Panc1 (cell line): ENCODE data around the gene DHFR2. TPM values are rescaled to one million over a fixed set of nuclear protein-coding genes. Genes with fewer than 3 reads are reported as not detected.

Experiments
- ATAC-seq: fragments of 200-7000 bp; cut with Tn5 transposase; 2 replicates; pipeline ENCODE4 v1.9.1; 2020; ENCODE audit warnings: mild to moderate bottlenecking, moderate library complexity
- BruUV-seq: library from RNA; stranded (reverse); fragments of 400-500 nt; replicated peaks from 2 replicates; lab custom pipeline; 2021; lab: Mats Ljungman, UMichigan
- CTCF ChIA-PET: fragments of 300-600 bp; sonication (Branson Sonifier 250); formaldehyde crosslinking; loops from one replicate; lab custom pipeline; 2022; ENCODE audit warnings: antibody characterized with exemption; lab: Charles Lee
- POLR2A ChIA-PET: fragments of 300-600 bp; sonication (Branson Sonifier 250); formaldehyde crosslinking; loops from one replicate; lab custom pipeline; 2022; ENCODE audit warnings: antibody characterized with exemption; lab: Charles Lee
- DNase-seq: peaks from one replicate; pipeline ENCODE4 v3.0.0-alpha.2; 2010; ENCODE audit warnings: low read depth, low spot score
- H3K27ac ChIP-seq: 2 replicates; pipeline ENCODE4 v1.5.1; 2011; ENCODE audit warnings: mild to moderate bottlenecking, low read length, inconsistent platforms
- H3K27me3 ChIP-seq: fragments of 200-500 bp; sonication (Bioruptor generic); 2 replicates; pipeline ENCODE4 v1.6.0; 2014; ENCODE audit warnings: low read length, inconsistent platforms; ENCODE audit not compliant: control insufficient read depth, insufficient read depth
- H3K36me3 ChIP-seq: fragments of 200-500 bp; sonication (Bioruptor generic); 2 replicates; pipeline ENCODE4 v1.5.1; 2014; ENCODE audit warnings: inconsistent platforms, mild to moderate bottlenecking, low read length, moderate library complexity; ENCODE audit not compliant: control insufficient read depth, insufficient read depth
- H3K4me1 ChIP-seq: 2 replicates; pipeline ENCODE4 v1.5.1; 2011; ENCODE audit warnings: inconsistent platforms, mild to moderate bottlenecking, low read length, moderate library complexity; ENCODE audit not compliant: control insufficient read depth, insufficient read depth
- H3K4me3 ChIP-seq, 2 experiments: 2 replicates each; pipeline ENCODE4 v1.5.1; 2011 to 2012; ENCODE audit warnings: low read depth in 2 of 2, low read length in 2 of 2, mild to moderate bottlenecking in 2 of 2, inconsistent platforms in 1 of 2, moderate library complexity in 1 of 2
- H3K9me3 ChIP-seq: fragments of 200-500 bp; sonication (Bioruptor generic); 2 replicates; pipeline ENCODE4 v1.5.1; 2014; ENCODE audit warnings: low read depth, mild to moderate bottlenecking, inconsistent platforms, low read length, moderate library complexity; ENCODE audit not compliant: control insufficient read depth, insufficient read depth
- POLR2AphosphoS5 ChIP-seq: IDR thresholded peaks from 2 replicates; pipeline ENCODE4 v1.6.1; 2012; ENCODE audit warnings: mild to moderate bottlenecking, low read depth, low read length, moderate library complexity
- SIN3A ChIP-seq: IDR thresholded peaks from 2 replicates; pipeline ENCODE4 v1.6.1; 2012; ENCODE audit warnings: low read depth, mild to moderate bottlenecking, low read length, moderate library complexity, borderline replicate concordance; ENCODE audit not compliant: insufficient read depth
- TCF7L2 ChIP-seq: IDR thresholded peaks from 2 replicates; pipeline ENCODE4 v1.6.1; 2011; ENCODE audit warnings: mild to moderate bottlenecking, low read depth, low read length, inconsistent platforms
- in situ Hi-C: cut with HindIII; loops from 2 replicates; pipeline ENCODE4 v1.10.0; 2016; ENCODE audit warnings: low sequenced_read_pairs, low pct_unique_long_range_greater_than_20kb
- intact Hi-C: fragments of 100-400 bp; cut with micrococcal nuclease; formaldehyde crosslinking; loops from one replicate; pipeline ENCODE4 v1.10.0; 2022; ENCODE audit not compliant: unreplicated experiment
- total RNA-seq: library from RNA; stranded (reverse); gene quantifications from one replicate; pipeline ENCODE4 v1.2.1, GENCODE V29; 2021; ENCODE audit not compliant: unreplicated experiment
- TF ChIP-seq, protein P1 (sequence below): fragments of 450-650 bp; IDR thresholded peaks from 2 replicates; pipeline ENCODE4 v1.5.1; 2017; ENCODE audit warnings: mild to moderate bottlenecking
- TF ChIP-seq, protein P2 (sequence below), 2 experiments: IDR thresholded peaks; 2 replicates each; pipeline ENCODE4 v1.6.1; 2011 to 2012; ENCODE audit warnings: low read depth in 2 of 2, control low read depth in 1 of 2, low read length in 1 of 2, mild to moderate bottlenecking in 1 of 2, moderate library complexity in 1 of 2; ENCODE audit not compliant: insufficient read depth in 1 of 2

Gene DHFR2
- total RNA-seq, 1 experiment from 2014 or later = 2.7 TPM

DNA sequence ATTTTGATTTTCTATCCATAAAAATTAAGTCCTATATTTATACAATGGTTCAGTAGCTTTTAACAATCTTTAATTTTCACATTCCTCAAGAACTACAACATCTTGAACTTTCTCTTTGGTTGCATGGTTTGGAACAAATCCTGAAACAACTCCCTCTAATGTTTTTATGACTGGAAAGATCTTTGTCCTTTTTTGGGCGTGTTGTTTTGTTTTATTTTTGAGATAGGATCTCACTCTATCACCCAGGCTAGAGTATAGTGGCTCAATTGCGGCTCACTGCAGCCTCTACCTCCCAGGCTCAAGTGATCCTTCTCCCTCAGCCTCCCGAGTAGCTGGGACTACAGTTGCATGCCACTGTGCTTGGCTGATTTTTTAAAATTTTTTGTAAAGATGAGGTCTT is 38.3 kb downstream of the DHFR2 start:
- Histone ChIP-seq H3K4me3 (no peak overlapping the region), H3K27me3 (no peaks in the 10 kb centered on the region), H3K9me3 (no peaks in the 10 kb centered on the region), H3K4me1 (no peaks in the 10 kb centered on the region; the same call in 1 of the 2 replicates), H3K27ac (no peak overlapping the region), H3K36me3 (no peaks in the 10 kb centered on the region)
- intact Hi-C loops = no loop called here
- CTCF ChIA-PET = no interaction called here
- DNase-seq (no peak), ATAC-seq (0 out of 2 replicates have a peak, but pooled peaks have one; percentile 34)
- POLR2A ChIA-PET = no interaction called here
- in situ Hi-C loops = no loop called here
- no TSS peak for BruUV-seq
- TF ChIP-seq, protein P1, sequence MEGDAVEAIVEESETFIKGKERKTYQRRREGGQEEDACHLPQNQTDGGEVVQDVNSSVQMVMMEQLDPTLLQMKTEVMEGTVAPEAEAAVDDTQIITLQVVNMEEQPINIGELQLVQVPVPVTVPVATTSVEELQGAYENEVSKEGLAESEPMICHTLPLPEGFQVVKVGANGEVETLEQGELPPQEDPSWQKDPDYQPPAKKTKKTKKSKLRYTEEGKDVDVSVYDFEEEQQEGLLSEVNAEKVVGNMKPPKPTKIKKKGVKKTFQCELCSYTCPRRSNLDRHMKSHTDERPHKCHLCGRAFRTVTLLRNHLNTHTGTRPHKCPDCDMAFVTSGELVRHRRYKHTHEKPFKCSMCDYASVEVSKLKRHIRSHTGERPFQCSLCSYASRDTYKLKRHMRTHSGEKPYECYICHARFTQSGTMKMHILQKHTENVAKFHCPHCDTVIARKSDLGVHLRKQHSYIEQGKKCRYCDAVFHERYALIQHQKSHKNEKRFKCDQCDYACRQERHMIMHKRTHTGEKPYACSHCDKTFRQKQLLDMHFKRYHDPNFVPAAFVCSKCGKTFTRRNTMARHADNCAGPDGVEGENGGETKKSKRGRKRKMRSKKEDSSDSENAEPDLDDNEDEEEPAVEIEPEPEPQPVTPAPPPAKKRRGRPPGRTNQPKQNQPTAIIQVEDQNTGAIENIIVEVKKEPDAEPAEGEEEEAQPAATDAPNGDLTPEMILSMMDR = no peak
- TF ChIP-seq POLR2AphosphoS5 = no peak

- ChIA-PET POLR2A (no interaction called here), CTCF (no interaction called here)
- Histone ChIP-seq H3K4me3 (no peak overlapping the region), H3K9me3 (no peaks in the 10 kb centered on the region), H3K4me1 (no peaks in the 10 kb centered on the region), H3K27me3 (no peaks in the 10 kb centered on the region), H3K27ac (no peak overlapping the region), H3K36me3 (no peaks in the 10 kb centered on the region)
- no TSS peak for BruUV-seq
- intact Hi-C loops = no loop called here
- ATAC-seq = no peak
- TF ChIP-seq TCF7L2 (no peak), SIN3A (no peak), POLR2AphosphoS5 (no peak)
- TF ChIP-seq, protein P2, sequence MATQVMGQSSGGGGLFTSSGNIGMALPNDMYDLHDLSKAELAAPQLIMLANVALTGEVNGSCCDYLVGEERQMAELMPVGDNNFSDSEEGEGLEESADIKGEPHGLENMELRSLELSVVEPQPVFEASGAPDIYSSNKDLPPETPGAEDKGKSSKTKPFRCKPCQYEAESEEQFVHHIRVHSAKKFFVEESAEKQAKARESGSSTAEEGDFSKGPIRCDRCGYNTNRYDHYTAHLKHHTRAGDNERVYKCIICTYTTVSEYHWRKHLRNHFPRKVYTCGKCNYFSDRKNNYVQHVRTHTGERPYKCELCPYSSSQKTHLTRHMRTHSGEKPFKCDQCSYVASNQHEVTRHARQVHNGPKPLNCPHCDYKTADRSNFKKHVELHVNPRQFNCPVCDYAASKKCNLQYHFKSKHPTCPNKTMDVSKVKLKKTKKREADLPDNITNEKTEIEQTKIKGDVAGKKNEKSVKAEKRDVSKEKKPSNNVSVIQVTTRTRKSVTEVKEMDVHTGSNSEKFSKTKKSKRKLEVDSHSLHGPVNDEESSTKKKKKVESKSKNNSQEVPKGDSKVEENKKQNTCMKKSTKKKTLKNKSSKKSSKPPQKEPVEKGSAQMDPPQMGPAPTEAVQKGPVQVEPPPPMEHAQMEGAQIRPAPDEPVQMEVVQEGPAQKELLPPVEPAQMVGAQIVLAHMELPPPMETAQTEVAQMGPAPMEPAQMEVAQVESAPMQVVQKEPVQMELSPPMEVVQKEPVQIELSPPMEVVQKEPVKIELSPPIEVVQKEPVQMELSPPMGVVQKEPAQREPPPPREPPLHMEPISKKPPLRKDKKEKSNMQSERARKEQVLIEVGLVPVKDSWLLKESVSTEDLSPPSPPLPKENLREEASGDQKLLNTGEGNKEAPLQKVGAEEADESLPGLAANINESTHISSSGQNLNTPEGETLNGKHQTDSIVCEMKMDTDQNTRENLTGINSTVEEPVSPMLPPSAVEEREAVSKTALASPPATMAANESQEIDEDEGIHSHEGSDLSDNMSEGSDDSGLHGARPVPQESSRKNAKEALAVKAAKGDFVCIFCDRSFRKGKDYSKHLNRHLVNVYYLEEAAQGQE (IDR thresholded peaks at IDR 0.05; ENCODE audit: insufficient read depth in 1 of 2, low read depth in 2 of 2, low read length in 1 of 2) = no peak
- TF ChIP-seq, protein P1 = no peak
- DNase-seq = no peak
- in situ Hi-C loops = no loop called here
Measured at GRCh38 chr3:94020293-94020692, 42.4 kb downstream of the DHFR2 start.
